Retinal pigment epithelial cell (primary cell): ENCODE results near the gene SPINK4.

Experiments
- DNase-seq: peaks from one replicate; pipeline ENCODE4 v3.0.0-alpha.2; 2010; ENCODE audit warnings: low read depth
- H3K4me3 ChIP-seq: 2 replicates; pipeline ENCODE4 v1.5.1; 2011; ENCODE audit warnings: mild to moderate bottlenecking, low read length, control low read depth, moderate library complexity
- TF ChIP-seq, protein P1 (sequence below): conservative IDR thresholded peaks from 2 replicates; pipeline ENCODE4 v1.5.1; 2011; ENCODE audit warnings: low read depth, low read length, control low read depth, inconsistent platforms

Gene SPINK4

GRCh38 chr9:33267151-33267767, 27.3 kb downstream of the SPINK4 start:
- TF ChIP-seq, protein P1, sequence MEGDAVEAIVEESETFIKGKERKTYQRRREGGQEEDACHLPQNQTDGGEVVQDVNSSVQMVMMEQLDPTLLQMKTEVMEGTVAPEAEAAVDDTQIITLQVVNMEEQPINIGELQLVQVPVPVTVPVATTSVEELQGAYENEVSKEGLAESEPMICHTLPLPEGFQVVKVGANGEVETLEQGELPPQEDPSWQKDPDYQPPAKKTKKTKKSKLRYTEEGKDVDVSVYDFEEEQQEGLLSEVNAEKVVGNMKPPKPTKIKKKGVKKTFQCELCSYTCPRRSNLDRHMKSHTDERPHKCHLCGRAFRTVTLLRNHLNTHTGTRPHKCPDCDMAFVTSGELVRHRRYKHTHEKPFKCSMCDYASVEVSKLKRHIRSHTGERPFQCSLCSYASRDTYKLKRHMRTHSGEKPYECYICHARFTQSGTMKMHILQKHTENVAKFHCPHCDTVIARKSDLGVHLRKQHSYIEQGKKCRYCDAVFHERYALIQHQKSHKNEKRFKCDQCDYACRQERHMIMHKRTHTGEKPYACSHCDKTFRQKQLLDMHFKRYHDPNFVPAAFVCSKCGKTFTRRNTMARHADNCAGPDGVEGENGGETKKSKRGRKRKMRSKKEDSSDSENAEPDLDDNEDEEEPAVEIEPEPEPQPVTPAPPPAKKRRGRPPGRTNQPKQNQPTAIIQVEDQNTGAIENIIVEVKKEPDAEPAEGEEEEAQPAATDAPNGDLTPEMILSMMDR, result no peak
- no peak overlapping the region for H3K4me3 ChIP-seq
- DNase-seq, result no peak

DNA sequence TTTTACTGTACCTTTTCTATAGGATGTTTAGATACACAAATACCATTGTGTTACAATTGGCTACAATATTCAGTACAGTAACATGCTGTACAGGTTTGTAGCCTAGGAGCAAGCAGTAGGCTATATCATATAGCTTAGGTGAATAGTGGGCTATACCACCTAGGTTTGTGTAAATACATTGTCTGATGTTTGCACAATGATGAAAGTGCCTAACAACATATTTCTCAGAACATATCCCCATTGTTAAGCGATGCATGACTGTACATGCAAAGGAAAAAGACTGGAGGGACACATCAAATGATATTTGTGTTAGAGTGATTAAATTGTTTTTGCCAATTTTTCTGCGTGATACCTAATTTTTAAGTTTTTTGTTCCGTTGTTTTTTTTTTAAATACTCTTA, 30.2 kb downstream of the SPINK4 start:
- no peak for DNase-seq
- TF ChIP-seq, protein P1, result no peak

DNA sequence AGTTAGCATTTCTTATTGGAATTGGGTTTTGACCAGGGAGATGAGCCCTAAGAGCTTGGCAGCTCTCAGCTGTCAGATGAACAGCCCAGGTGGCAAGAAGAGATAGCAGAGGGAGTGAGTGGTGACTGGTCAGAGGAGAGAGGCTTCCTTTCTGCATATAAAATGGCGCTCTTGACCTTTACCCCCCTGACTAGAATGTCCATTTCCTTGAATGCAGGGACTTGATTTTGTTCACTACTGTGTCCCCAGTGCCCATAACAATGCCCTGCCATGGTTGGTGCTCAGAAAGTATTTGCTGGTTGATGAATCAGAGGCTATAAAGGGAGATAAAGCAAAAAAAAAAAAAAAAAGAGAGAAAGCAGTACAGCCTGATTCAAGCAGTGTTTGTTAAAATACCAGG, 32.1 kb downstream of the SPINK4 start:
- TF ChIP-seq, protein P1, result no peak
- no peak overlapping the region for H3K4me3 ChIP-seq
- no peak for DNase-seq

More for the DNA sequence above, 30.2 kb downstream of the SPINK4 start:
- H3K4me3 ChIP-seq, result no peak overlapping the region

- DNase-seq, result no peak
Measured at GRCh38 chr9:33273266-33273971, 33.5 kb downstream of the SPINK4 start.

DNA sequence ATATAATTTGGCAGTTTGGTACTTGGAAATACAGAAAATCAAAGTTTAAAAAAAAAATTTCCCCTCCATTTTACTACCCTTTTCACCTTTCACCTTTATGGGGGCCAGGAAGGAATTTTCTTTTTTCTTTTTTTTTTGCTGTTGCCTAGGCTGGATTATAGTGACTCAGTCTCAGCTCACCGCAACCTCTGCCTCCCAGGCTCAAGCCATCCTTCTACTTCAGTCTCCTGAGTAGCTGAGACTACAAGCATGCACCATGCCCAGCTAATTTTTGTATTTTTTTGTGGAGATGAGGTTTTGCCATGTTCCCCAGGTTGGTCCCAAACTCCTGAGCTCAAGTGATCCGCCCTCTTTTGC, 34.0 kb downstream of the SPINK4 start:
- TF ChIP-seq, protein P1, result no peak
- DNase-seq, result no peak
- H3K4me3 ChIP-seq, result no peak overlapping the region

More at GRCh38 chr9:33273266-33273971, 33.5 kb downstream of the SPINK4 start:
- TF ChIP-seq, protein P1, result no peak
- no peak overlapping the region for H3K4me3 ChIP-seq

DNA sequence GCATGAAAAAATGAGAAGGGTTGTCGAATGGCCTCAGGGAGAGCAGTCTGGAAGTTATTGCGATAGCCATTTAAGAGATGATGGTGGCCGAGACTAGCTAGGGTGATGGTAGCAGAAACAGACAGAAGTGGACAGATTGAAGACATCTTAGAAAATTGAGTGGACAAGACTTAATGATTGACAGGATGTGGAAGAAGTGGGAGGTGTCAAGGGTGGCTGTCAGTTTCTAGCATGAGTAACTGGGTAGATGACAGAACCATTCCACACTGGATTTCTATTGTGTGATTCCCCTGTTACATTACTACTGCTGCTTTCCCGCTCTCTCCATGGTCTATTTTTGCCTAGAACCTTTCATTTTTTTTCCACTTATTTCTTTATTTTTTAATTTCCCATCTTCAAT, 37.5 kb downstream of the SPINK4 start:
- TF ChIP-seq, protein P1, result no peak

DNA sequence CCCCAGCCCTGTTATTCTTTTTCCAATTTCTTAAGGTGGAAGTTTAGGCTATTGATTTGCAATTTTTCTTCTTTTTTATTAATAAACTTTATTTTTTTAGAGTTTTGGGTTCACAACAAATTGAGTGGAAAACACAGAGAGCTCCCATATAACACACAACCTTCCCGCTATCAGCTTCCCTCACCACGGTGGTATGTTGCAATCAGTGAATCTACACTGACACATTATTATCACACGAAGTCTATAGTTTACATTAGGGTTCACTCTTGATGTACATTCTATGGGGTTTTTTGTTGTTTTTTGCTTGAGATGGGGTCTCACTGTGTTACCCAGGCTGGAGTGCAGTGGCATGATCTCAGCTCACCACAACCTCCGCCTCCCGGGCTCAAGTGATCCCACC, 45.5 kb downstream of the SPINK4 start:
- TF ChIP-seq, protein P1, result no peak
- no peak for DNase-seq
- no peak overlapping the region for H3K4me3 ChIP-seq

More for the DNA sequence above, 37.5 kb downstream of the SPINK4 start:
- DNase-seq, result no peak
- no peak overlapping the region for H3K4me3 ChIP-seq
